ENCODE results near the gene VWA5B2. TPM values are rescaled to one million over a fixed set of nuclear protein-coding genes. Genes with fewer than 3 reads are reported as not detected.

VWA5B2 gene
- total RNA-seq, 2 donors from 2014 or later: not detected

Other genes starting within 250 kb of the VWA5B2 start
- gene ABCC5, start 211.7 kb upstream of the VWA5B2 start, total RNA-seq: 10 to 100 TPM in 1 of 2 donors, 1 to 10 TPM in 1; 9.1 to 14.8 TPM
- gene HTR3D, start 197.8 kb upstream of the VWA5B2 start, total RNA-seq: not detected
- not detected for gene HTR3C, start 176.5 kb upstream of the VWA5B2 start, total RNA-seq
- not detected for gene HTR3E, start 132.5 kb upstream of the VWA5B2 start, total RNA-seq
- 10 to 100 TPM; 48.7 to 64.6 TPM for gene EIF2B5, start 94.2 kb upstream of the VWA5B2 start, total RNA-seq
- 10 to 100 TPM; 40.3 to 42.5 TPM for gene DVL3, start 74.2 kb upstream of the VWA5B2 start, total RNA-seq
- 100 to 1,000 TPM; 206 to 244 TPM for gene AP2M1, start 54.7 kb upstream of the VWA5B2 start, total RNA-seq
- 10 to 100 TPM; 75.5 to 93.5 TPM for gene ABCF3, start 43.4 kb upstream of the VWA5B2 start, total RNA-seq
- gene ALG3, start 19.4 kb downstream of the VWA5B2 start, total RNA-seq: 10 to 100 TPM; 33.4 to 49.9 TPM
- gene EEF1AKMT4, start 20.1 kb downstream of the VWA5B2 start, total RNA-seq: 10 to 100 TPM in 1 of 2 donors, 1 to 10 TPM in 1; 8.0 to 13.6 TPM
- gene CAMK2N2, start 32.0 kb downstream of the VWA5B2 start, total RNA-seq: 1 to 10 TPM in 1 of 2 donors, under 1 TPM in 1; 0.64 to 1.2 TPM
- gene ECE2, start 46.4 kb downstream of the VWA5B2 start, total RNA-seq: not detected
- 100 to 1,000 TPM; 143 to 311 TPM for gene PSMD2, start 69.7 kb downstream of the VWA5B2 start, total RNA-seq
- gene EIF4G1, start 85.0 kb downstream of the VWA5B2 start, total RNA-seq: 100 to 1,000 TPM; 242 to 551 TPM
- gene FAM131A, start 108.0 kb downstream of the VWA5B2 start, total RNA-seq: 1 to 10 TPM; 2.5 to 6.7 TPM
- gene CLCN2, start 132.0 kb downstream of the VWA5B2 start, total RNA-seq: 10 to 100 TPM in 1 of 2 donors, 1 to 10 TPM in 1; 9.5 to 13.7 TPM
- 100 to 1,000 TPM; 156 to 183 TPM for gene POLR2H, start 132.1 kb downstream of the VWA5B2 start, total RNA-seq
- not detected for gene THPO, start 148.6 kb downstream of the VWA5B2 start, total RNA-seq
- gene CHRD, start 150.5 kb downstream of the VWA5B2 start, total RNA-seq: under 1 TPM; 0.05 to 0.39 TPM